Left renal cortex interstitium (tissue), 4 donors: ENCODE measurements around the gene CLCN4. TPM values are rescaled to one million over a fixed set of nuclear protein-coding genes. Genes with fewer than 3 reads are reported as not detected.

Source experiments
- DNase-seq, 4 donors: peaks; one replicate each; pipeline ENCODE4 v3.0.0-alpha.2; 2013; ENCODE audit warnings: low read depth in 4 of 4, low spot score in 2 of 4, missing footprints in 1 of 4
- polyA plus RNA-seq, 4 donors: library from polyadenylated mRNA; unstranded; fragments of 120-200 nt; gene quantifications; one replicate each; pipeline ENCODE4 v1.2.1, GENCODE V29; 2013; ENCODE audit not compliant: insufficient read length in 4 of 4

Gene CLCN4
- polyA plus RNA-seq, 4 donors: 4.4 to 5.8 (median 5.3) TPM

GRCh38 chrX:10165580-10166247 lies 8.9 kb downstream of the CLCN4 start:
- DNase-seq: no peak

GRCh38 chrX:10166248-10166716 lies 9.5 kb downstream of the CLCN4 start:
- no peak for DNase-seq

GRCh38 chrX:10166731-10167151 lies 10.0 kb downstream of the CLCN4 start:
- no peak for DNase-seq

- no peak for DNase-seq
Observed at GRCh38 chrX:10167573-10167972, 10.8 kb downstream of the CLCN4 start.

GRCh38 chrX:10168226-10168625 lies 11.5 kb downstream of the CLCN4 start:
- no peak for DNase-seq

- DNase-seq: no peak
Observed at GRCh38 chrX:10169175-10169574, 12.4 kb downstream of the CLCN4 start.

GRCh38 chrX:10171249-10171648 lies 14.5 kb downstream of the CLCN4 start:
- no peak for DNase-seq

GRCh38 chrX:10172877-10173276 lies 16.1 kb downstream of the CLCN4 start:
- DNase-seq: peak in 2 of 4 donors; percentile 50 to 56

GRCh38 chrX:10173331-10173900 lies 16.6 kb downstream of the CLCN4 start:
- DNase-seq: peak in 3 of 4 donors; percentile 71 to 73 (median 71)

- DNase-seq: no peak
Observed at GRCh38 chrX:10174051-10174450, 17.3 kb downstream of the CLCN4 start.

GRCh38 chrX:10174810-10175209 lies 18.0 kb downstream of the CLCN4 start:
- DNase-seq: no peak

GRCh38 chrX:10175319-10175871 lies 18.6 kb downstream of the CLCN4 start:
- no peak for DNase-seq

GRCh38 chrX:10176121-10177003 lies 19.6 kb downstream of the CLCN4 start:
- DNase-seq: no peak

GRCh38 chrX:10177004-10177396 lies 20.2 kb downstream of the CLCN4 start:
- no peak for DNase-seq

GRCh38 chrX:10177601-10178000 lies 20.8 kb downstream of the CLCN4 start:
- DNase-seq: no peak

GRCh38 chrX:10178866-10179463 lies 22.2 kb downstream of the CLCN4 start:
- no peak for DNase-seq

- DNase-seq: no peak
Observed at GRCh38 chrX:10183760-10184159, 27.0 kb downstream of the CLCN4 start.

- no peak for DNase-seq
Observed at GRCh38 chrX:10184411-10184810, 27.6 kb downstream of the CLCN4 start.

- DNase-seq: no peak
Observed at GRCh38 chrX:10186355-10186754, 29.6 kb downstream of the CLCN4 start.

GRCh38 chrX:10187421-10187820 lies 30.6 kb downstream of the CLCN4 start:
- DNase-seq: no peak
